Hepatocyte (in vitro differentiated cells): ENCODE results near the gene DEPDC5.

Source experiments
- CTCF ChIP-seq: fragments of 200-600 bp; sonication (generic); IDR thresholded peaks from 2 replicates; pipeline ENCODE4 v1.5.1; 2016; ENCODE audit warnings: antibody characterized with exemption, mild to moderate bottlenecking; ENCODE audit not compliant: poor library complexity
- EZH2 ChIP-seq: fragments of 200-600 bp; sonication (generic); IDR thresholded peaks from 2 replicates; pipeline ENCODE4 v1.6.1; 2016; ENCODE audit warnings: antibody characterized with exemption, mild to moderate bottlenecking, borderline replicate concordance
- EZH2phosphoT487 ChIP-seq: fragments of 200-600 bp; sonication (generic); IDR thresholded peaks from one replicate; pipeline ENCODE4 v1.6.1; 2018; ENCODE audit warnings: antibody characterized with exemption, mild to moderate bottlenecking, low read depth, moderate library complexity; ENCODE audit not compliant: unreplicated experiment, severe bottlenecking

GRCh38 chr22:31723723-31724122, 30.1 kb upstream of the DEPDC5 start:
- TF ChIP-seq EZH2phosphoT487 (no peak), CTCF (no peak), EZH2 (no peak)
